HG03045 (cell line): Measurements from ENCODE around the gene SLCO2A1.

Experiments used
- ATAC-seq: cut with Tn5 transposase; IDR thresholded peaks from one replicate; pipeline ENCODE4 v1.9.1; 2021; ENCODE audit warnings: mild to moderate bottlenecking, moderate library complexity; ENCODE audit not compliant: unreplicated experiment

The SLCO2A1 gene

GRCh38 chr3:134061401-134061800, 31.7 kb upstream of the SLCO2A1 start:
- no peak for ATAC-seq

- no peak for ATAC-seq
Observed at GRCh38 chr3:134060561-134061385, 31.0 kb upstream of the SLCO2A1 start.

GRCh38 chr3:134059671-134060560, 30.2 kb upstream of the SLCO2A1 start:
- no peak for ATAC-seq

GRCh38 chr3:134059035-134059601, 29.4 kb upstream of the SLCO2A1 start:
- no peak for ATAC-seq

- no peak for ATAC-seq
Observed at GRCh38 chr3:134057654-134058110, 28.0 kb upstream of the SLCO2A1 start.

- ATAC-seq = no peak
Observed at GRCh38 chr3:134057006-134057653, 27.4 kb upstream of the SLCO2A1 start.

DNA sequence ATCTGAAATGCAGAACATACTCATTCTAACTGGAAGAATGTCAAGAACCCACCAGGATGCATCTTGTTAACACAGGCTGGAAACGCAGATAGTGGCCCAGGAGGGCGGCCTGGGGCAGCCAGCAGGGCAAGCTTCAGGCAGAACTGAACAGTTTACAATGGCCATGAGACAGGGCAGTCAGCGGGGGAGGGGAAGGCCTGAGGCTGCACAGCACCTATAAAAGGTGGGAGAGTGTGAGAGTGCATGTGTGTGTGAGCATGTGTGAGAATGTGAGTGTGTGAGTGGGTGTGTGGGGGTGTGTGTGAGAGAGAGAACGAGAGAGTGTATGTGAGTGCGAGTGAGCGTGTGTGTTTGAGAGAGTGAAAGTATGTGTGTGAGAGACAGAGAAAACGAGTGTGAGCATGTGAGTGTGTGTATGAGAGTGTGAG, 26.8 kb upstream of the SLCO2A1 start:
- no peak for ATAC-seq

GRCh38 chr3:134055661-134056060, 25.9 kb upstream of the SLCO2A1 start:
- no peak for ATAC-seq

DNA sequence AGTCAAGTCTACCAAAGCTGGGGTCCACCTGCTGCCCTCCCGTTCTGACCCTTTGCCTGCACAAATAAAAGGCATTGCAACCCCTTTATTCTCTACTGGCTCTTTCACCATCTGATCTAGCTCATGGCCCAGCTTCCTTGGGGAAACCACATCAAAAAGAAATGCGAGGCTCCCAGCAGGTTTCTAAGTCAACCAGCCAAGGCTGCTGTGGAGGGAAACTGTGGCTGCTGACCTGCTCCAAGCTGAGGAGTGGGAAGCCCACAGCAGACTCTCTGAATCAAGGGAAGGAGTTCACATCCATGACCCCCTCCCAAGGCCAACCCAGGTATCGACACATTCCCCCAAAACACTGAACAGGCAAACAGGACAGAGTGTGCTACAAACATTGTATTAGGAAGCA, 25.2 kb upstream of the SLCO2A1 start:
- no peak for ATAC-seq

GRCh38 chr3:134054231-134054630, 24.5 kb upstream of the SLCO2A1 start:
- ATAC-seq = no peak

DNA sequence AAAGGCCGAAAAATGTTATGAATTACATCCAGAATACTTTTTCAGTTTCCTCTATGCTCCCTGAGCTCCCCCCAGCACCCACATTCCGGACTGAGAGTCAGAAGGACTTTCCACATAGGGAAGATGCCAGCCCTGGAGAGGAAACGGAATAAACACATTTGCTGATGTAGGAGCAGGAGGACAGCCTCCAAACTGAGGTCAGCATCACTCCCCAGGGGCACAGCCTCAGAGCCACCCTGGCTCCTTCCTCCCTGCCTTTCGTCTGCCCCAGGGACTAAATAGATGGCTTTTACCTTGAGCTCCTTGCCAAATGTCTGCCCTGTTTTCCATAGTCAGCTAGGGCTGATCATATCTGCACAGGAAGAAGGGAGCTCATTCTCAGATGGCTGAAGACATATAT, 22.6 kb upstream of the SLCO2A1 start:
- ATAC-seq = no peak

- no peak for ATAC-seq
Observed at GRCh38 chr3:134049676-134050075, 20.0 kb upstream of the SLCO2A1 start.

- ATAC-seq = no peak
Observed at GRCh38 chr3:134048278-134048996, 18.7 kb upstream of the SLCO2A1 start.

DNA sequence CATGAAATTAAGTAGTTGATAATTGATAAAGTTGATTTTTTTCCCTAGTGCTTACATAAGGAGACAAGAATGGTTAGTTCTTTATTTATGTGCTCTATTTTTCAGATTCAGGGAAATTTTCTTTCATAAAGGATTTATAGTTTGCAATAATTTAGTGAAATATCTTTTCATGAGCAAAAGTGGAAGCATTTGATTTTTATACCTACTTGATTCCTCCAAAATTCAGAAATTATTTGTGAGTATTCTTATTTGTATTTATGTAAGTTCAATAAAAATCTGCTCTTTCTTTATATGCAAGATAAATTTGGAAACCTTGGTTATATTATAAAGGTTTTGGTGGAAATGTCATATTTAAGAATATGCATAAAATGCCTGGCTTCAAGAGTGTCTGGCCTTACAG, 14.7 kb upstream of the SLCO2A1 start:
- ATAC-seq = no peak

DNA sequence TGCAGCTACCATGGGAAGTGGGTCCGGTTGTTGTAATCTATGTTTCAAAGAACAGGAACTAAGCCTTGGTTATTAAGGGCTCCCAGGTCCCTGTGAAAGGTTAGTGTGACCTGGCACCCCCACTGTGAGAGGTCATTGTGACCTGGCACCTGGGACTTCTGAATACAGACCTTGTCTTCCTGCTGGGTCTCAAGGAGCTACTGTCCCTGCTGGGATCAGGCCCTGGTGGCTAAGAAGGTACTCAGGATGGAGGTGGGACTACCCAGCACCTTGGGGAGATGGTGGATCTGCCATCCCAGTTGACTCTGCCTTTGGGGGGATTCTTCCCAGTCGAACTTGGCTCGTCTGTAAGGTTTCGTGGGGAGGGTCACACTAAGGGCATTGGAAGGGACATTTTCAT, 10.3 kb upstream of the SLCO2A1 start:
- no peak for ATAC-seq

- ATAC-seq = no peak
Observed at GRCh38 chr3:134039161-134039862, 9.6 kb upstream of the SLCO2A1 start.

GRCh38 chr3:134038716-134039115, 9.0 kb upstream of the SLCO2A1 start:
- ATAC-seq = no peak

GRCh38 chr3:134038071-134038491, 8.4 kb upstream of the SLCO2A1 start:
- no peak for ATAC-seq

DNA sequence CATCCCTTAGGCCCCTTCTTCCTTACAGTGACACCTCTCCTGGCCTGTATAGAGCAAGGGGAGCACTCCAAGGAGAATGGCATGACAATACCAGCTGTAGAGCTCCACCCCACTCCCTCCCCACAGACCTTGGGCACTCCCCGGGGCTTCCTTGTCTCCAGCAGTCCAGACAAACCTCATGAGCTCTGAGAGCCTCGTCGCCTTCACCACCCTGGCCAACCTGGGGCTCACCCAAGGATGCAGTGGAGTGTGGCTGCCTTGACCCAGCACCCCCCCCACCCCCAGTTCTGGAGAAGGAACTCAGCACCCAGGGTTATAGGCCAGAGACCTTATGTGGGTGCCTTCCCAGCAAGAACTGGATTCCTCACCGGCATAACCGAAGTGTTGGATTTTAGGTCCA, 7.4 kb upstream of the SLCO2A1 start:
- ATAC-seq = no peak

DNA sequence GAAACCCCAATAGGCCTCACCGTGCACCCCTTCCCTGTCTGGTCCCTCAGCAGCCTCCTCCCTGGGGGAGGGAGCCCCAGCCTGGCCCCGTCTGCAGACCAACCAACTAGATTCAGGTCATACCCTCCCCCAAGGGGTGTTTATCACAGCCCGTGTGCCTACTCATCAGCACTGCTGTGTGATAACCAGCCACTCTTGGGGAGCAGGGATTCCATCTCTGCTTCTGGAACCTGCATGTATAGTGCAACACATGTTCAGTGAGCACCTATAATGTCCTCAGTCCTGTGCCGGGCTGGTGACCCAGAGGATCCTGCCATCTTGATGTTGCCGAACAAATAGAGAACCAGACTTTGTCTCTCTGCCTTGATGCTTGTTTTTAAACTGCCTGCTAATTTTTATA, 6.6 kb upstream of the SLCO2A1 start:
- ATAC-seq = no peak
